GM19395 (cell line): ENCODE data around the gene SUGT1.
"Not testable (repeated sequence)": the region's sequence is repeated elsewhere in the genome, so short reads cannot be mapped to it uniquely, and the experiment has no call there.

Experiments used
- ATAC-seq: cut with Tn5 transposase; IDR thresholded peaks from one replicate; pipeline ENCODE4 v1.9.1; 2021; ENCODE audit warnings: mild to moderate bottlenecking, moderate library complexity; ENCODE audit not compliant: unreplicated experiment

Gene SUGT1

DNA sequence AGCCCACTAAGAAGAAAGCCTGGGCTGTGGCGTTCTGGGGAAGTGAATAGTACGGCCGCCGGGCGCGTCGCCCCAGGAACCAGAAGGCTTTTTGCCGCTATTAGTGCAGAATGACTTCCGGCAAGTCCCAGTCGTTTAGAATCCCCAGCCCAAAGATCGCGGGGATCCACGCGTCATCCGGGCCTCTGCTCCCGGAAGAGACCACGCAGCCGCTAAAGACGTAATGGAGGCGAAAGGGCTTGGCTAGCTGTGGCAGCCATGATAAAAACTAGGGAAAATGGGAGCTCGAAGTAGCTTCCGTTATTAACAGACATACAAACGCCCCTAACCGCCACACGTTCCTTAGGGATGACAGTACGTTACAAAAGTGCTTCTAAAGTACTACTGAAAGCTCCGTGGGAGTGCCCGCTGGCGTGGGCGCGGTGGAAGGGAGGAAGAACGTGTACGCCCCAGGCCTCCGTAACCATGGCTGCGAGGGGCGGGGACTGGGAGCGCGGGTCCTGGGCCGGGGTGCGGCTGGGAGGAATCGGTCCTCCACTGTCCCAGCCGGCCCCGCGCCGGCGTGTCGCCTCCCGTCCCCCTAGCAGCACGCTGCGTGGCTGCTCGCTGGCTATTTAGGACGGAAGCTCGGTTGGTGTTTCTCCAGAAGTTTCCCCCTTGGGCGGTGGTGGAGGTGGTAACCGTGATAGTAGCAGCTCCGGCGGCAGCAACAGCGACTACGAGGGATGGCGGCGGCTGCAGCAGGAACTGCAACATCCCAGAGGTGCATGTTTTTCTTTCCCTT lies at the start of gene SUGT1:
Gene SUGT1, plus strand, starts transcription at position 641 of the 784 bp plus-strand sequence. Its CDS starts 85 bp downstream, at position 726.
- ATAC-seq = peak; percentile 92

DNA sequence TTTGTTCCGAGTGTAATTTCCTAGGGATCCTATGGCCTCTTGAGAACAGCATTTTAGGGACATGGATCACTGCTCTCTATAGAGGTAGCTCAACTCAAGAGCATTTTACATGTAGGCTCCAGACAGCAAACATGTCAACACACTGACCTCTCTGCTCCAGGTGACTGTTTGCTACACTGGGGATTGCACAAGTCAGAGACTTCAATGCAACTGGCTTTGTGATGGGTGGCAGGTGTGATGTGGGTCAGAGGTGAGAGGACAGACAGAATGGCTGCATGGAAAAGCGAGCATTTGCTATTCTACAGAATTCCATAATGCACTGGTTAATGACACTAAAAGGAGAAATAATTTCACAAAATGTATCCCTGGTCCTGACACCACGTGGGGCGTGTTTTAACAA lies 49.3 kb upstream of the SUGT1 start:
- ATAC-seq = not testable (repeated sequence)

DNA sequence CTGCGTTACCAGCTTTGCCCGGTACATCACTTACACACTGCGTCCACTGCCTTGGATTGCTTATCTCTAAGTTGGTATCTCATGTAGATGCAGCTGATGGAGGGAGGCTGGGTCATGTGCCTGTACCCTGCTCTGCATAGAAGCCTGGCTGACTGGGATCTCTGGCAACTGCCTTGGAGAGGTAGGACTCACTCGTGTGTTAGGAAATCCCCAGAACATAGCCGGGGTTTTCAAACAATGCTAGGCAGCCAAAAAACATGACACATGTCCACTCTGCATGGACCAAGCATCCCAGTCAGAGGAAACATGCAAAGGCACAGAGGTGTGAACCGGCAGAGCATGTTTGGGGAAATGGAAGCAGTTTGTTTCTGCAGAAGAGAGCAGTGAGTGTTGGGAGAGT lies 46.5 kb upstream of the SUGT1 start:
- ATAC-seq = not testable (repeated sequence)

DNA sequence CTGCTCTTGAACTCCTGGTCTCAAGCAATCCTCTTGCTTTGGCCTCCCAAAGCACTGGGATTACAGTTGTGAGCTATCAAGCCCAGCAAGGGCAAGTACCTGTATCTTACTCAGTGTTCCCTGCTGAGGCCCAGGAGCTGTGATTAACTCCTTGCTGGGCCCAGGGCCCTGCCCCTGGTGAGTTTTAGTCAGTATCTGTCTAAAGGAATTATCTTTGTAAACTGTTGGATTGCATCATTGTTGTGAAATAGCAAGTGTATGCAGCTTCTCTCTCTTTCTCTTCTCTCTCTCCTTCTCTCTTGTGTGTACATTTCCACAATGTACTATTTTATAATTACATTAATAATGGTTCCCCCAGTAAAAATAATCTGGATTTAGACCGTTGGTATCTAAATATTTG lies 45.8 kb upstream of the SUGT1 start:
- not testable (repeated sequence) for ATAC-seq

DNA sequence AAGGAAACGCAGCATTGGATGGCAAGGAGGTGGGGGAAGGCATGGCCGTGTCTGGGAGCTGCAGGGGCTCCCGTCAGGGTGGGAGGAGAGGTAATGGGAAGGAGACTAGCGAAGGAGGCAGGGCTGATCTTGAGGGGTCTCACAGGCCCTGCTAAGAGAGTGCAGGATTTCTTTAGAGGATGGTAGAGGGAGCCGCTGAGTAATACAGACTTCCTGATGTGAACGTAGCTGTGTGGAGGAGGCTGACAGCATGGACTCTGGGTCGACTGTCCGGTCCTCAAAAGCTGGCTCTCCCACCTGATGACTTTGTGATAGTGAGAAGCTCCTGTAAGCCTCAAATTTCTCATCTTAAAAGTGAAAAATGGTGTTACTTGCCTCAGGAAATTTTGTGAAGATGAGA lies 44.5 kb upstream of the SUGT1 start:
- not testable (repeated sequence) for ATAC-seq

DNA sequence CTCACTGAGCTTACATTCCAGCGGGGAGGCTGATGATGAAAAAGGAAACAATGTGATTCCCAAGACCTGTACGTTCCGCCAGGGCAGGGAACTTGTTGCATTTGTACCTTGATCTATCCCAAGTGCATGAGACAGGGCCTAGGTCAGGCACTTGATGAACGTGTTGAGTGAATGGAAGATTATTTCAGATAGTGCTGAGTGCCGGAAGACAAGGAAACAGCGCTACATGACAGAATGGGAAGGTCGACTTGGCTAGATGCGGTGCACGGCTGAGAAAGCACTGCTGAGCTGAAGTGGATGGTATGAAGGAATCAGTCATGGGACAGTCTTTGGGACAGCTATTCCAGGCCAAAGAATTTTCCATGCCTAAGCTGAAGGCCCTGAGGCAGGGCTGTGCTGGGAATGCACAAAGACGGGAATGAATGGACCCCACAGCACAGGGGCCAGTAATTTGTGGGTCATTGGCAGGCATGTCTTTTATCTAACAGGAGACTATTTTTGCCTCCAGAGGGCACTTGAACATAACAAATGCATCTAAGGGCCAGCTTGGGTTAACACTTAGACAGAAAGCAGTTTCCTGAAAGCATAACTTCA lies 43.5 kb upstream of the SUGT1 start:
- ATAC-seq = peak; percentile 72

DNA sequence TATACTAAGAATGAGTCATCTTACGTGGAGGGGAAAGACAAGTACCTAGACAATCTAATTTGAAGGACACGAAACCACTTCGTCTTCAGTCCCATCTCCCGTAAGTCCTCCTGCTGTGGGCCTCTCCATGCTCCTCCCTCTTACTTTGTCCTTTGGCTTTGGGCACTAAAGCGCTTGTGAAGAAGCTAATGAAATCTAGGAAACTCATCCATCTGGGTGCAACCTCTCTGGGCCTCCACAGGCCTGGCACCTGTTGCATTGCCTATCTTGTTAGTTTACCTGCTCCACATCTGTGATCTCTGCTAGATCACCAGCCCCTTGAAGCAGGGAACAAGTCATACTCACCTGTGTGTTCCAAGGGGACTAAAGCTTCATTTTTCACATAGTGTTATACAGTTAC lies 42.5 kb upstream of the SUGT1 start:
- not testable (repeated sequence) for ATAC-seq

DNA sequence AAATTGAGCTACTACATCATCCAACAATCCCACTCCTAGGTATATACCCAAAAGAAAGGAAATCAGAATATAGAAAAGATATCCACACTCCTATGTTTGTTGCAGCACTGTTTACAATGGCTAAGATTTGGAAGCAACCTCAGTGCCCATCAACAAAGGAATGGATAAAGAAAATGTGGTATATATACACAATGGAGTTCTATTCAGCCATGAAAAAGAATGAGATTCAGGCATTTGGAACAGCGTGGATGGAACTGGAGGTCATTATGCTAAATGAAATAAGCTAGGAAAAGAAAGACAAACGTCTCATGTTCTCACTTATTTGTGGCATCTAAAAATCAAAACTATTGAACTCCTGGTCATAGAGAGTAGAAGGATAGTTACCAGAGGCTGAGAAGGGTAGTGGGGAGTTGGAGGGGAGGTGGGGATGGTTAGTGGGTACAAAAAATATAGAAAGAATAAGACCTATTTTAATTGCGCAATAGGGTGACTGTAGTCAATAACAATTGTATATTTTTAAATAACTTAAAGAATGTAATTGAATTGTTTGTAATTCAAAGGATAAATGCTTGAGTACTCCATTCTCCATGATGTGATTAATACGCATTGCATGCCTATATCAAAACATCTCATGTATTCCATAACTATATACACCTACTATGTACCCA lies 37.4 kb upstream of the SUGT1 start:
- no peak for ATAC-seq

DNA sequence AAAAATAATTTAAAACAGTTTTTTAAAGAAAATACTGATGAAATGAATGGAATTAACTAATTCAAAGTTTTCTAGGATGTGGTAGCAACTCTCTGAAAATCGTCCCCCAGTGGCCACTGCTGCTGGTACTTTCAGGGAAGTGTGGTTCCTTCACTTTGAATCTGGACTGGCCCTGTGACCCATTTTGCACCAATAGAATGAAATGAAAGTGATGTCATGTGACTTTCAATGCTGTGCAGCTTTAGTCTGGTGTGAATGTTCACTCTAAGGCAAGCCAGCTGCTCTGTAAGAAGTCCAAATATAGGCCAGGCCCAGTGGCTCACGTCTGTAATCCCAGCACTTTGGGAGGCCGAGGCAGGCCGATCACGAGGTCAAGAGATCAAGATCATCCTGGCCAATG lies 36.8 kb upstream of the SUGT1 start:
- no peak for ATAC-seq

DNA sequence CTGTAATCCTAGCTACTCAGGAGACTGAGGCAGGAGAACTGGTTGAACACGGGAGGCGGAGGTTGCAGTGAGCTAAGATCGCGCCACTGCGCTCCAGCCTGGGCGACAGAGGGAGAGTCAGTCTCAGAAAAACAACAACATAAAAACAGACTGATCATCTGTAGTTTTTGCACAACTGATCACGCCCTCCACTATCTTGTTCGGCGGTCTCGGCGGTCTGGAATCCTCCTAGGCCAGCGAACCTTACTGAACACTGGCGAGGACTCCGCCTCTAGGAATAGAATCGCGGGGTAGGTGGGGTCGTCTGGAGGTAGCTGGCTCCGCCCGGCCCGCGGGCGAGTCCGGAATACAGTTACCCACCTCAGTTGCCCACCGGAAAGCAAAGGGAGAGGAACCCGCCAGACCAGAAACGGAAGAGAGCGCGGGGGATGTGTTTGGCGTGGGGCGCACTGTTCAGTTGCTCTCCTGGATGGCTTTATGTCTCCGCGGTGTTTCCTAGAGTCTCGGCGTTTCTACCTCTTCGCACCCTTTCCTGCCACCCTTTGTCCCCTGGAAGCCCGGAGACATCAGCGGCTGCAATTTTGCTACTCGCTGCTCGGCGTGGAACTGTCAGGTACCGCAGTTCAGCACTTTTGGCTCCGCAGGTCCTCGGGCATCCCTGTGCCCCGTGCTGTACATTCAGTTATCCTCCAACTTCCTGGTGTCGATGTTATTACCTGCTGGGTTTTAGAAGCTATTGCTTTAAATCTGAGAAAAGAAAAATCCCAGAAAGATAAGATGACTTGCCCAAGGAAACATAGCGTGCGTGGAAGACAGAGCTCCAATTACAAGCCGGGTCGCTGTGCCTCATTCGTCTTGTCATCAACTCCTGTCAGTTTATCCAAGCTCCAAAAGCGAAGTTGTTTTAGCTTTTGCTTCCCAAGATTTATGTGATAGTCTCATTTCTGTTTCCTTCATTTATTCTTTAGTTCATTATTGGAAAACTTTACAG lies 35.3 kb upstream of the SUGT1 start:
- ATAC-seq = peak; percentile 96

DNA sequence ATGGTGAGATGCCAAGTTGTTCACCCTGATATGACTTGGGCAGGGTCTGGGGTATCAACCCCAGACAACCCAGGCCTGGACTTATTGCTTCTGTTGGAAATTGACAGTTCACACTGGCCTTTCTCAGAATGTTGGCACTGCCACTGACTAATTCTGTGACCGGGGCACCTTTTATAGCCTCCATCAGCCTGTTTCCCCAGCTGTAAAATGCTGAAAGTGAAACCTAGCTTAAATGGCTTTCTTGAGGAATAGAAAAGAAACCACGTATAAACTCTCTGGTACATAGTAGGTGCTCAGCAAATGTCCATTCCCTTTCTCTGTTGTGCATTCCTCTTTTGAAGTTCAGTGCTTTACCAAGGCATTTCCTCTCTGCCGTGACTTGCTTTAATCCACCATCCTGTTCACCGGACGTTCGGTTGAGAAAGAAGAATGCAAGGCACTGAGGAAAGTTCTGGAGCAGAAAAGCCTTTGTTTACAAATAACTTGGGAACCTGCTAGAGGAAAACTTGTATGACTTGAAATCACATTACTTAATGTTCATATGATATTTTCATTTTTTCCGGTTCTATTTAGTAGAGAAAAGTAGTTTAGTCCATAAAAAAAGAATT lies 21.4 kb upstream of the SUGT1 start:
- peak; percentile 54 for ATAC-seq

DNA sequence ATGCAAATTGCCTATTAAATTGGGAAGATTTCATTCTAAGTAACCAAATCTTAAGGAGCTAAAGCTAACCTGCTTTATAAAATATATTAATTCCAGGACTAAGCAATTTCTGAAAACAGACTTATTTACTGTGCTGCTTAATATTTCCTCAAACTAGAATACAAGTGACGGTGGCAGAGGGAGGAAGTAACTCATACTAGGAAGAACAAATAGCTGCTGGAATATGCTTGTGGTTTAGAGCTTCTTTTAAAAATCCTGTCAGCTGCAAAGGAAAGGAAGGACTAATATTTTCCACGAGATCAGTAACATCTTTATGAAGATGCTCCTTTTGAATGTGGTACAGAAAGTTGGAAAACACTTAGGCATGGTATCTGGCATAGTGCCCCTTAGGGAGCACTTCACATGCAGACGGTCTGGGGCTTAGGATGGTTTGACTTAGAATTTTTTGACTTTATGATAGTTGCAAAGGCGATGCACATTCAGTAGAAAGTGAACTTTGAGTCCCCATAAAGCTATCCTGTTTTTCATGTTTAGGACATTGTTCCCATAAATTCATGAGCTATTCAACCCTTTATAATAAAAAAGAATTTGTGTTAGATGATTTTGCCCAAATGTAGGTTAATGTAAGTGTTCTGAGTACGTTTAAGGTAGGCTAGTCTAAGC lies 13.8 kb upstream of the SUGT1 start:
- ATAC-seq = no peak

DNA sequence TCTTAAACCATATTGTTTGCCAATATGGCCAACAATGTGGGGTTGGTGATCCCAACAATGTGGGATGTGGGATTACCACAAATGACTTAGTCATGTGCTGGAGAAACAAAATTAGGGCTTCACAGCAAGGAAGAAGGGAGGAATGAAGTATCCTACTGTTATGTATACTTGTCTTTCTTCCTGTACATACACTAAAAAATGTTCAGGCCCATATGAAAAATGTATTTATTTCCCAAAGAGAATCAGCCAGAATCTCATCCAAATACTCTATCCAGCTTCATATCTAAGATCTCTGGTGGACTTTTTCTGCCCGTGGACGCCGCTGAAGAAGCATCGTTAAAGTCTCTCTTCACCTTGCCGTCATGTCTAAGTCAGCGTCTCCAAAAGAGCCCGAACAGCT lies 10.5 kb upstream of the SUGT1 start, which contains the start of gene HNRNPA1L2:
Gene HNRNPA1L2, plus strand, starts transcription at position 301 of the 400 bp plus-strand sequence. Its CDS starts 62 bp downstream, at position 363.
- ATAC-seq = no peak

DNA sequence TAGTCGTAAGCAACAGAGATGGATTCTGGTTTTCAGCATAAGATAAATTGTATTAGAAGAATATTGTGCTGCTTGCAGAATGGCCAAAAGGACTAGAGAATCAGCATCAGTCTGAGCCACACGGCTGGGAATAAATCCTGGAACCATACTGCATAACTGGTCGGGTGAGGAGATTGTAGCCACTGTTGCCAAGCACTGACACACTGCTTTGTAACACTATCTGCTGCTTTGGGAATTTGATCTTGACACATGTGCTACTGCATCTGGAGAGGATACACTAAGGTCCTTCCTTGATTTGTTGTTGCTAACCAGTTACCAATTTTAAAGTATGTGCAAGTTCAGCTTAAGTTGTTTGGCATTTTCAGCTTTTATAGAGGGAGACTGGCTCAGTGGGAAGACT lies 8.5 kb upstream of the SUGT1 start:
- no peak for ATAC-seq

DNA sequence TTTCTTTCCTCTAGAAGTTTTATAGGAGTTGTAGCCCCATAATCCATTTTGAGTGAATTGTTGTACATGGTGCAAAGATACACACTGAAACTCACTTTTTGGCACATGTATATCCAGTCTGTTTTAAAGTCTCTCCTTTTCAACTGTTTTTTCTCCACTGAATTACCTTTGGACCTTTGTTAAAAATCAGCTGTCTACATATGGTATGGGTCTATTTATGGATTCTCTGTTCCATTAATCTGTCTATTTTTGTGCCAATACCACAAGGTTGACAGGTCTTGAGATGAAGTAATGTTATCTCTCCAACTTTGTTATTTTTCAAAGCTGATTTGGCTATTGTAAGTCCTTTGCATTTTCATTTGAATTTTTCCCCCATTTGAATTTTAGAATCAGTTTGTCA lies 5.7 kb upstream of the SUGT1 start:
- no peak for ATAC-seq

DNA sequence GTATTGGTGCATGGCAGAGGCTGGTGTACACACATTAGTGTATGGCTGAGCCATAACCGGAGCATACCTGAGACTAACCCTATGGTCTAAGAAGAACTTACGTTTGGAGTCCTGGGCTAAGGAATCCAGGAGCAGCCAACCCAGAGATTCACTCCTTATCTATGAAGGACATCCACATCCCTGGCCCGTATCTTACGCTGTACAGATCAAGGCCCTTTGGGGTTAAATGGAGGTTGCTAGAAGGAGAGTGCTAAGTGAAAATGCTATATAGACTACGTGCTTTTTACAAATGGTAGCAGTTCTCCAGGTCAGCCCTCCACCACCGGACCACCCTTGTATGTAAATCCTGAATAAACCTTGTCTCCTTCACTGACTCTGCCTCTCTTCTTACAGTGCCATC lies 1.9 kb upstream of the SUGT1 start:
- no peak for ATAC-seq

DNA sequence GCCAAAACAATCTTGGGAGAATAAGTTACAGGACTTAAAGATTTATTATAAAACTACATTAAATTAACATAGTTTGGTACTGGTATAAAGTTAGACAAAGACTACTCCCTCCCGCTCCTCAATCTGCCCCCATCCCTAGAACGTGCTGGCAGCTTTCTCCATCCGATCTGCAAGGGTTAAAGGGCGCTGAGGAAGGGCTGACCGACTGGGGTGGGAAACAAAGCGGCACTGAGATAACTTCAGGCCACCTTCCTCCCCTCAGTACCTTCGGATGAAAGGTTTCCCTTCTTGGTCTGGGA lies 790 bp upstream of the SUGT1 start:
- ATAC-seq = peak; percentile 19

DNA sequence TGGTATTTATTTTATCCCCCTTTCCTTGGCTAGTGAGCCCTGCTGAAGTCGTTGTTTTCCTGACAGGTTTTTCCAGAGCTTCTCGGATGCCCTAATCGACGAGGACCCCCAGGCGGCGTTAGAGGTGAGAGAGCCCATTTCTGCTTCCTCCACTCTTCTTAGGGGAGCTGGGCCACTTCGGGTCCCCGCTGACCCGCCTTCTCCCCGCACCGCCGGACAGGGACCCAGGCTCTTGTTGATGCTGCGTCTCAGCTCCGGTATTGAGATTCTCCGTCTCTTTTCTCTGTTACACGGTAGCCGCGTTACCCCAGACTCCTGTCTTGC lies 306 bp downstream of the SUGT1 start:
- peak; percentile 42 for ATAC-seq

DNA sequence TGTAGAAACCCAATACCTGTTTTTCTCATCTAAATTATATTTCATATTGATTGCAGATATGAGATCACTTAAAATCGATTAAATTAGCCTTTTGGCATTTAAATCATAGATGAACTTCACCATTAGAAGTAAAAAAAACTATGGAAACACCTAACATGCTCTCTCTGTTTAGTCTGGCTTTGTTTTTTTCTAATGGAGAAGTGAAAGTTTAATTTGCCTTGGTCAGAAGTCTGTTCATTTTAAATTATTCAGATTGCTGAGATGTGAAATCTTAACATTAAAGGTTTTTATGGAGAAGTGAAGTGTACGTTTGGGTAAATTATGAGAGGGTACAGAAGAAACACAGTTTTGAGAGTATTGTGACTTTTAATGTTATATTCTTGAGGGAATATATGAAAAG lies 6.7 kb downstream of the SUGT1 start:
- no peak for ATAC-seq

DNA sequence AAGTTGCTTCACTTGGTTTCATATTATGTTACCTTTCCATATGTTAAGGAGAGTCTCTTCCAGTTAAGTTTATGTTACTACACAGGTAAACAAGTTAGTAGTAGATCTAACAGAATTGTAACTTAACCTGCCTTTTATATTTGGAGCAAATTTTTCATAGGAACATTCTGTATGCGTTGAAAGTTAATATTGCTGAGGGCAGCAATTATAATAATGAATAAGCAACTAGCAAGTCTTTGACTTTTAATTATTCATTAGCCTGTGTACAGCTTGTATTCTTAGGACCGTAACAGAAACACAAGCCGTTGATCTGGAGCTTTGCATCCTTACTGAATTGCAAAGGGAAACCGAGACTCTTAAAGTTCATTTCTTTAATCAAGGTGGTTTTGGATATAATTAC lies 11.6 kb downstream of the SUGT1 start:
- ATAC-seq = no peak
